Breast epithelium (tissue), 3 donors: ENCODE data around the gene SPATA1.
"Not testable (repeated sequence)": the region's sequence is repeated elsewhere in the genome, so short reads cannot be mapped to it uniquely, and the experiment has no call there.

Experiments
- CTCF ChIP-seq, 3 donors: fragments of 450-650 bp; IDR thresholded peaks; one replicate each; pipeline ENCODE4 v1.5.1; 2016 to 2017; ENCODE audit warnings: antibody characterized with exemption in 3 of 3, mild to moderate bottlenecking in 3 of 3, moderate library complexity in 3 of 3
- POLR2A ChIP-seq: fragments of 450-650 bp; IDR thresholded peaks from one replicate; pipeline ENCODE4 v1.6.1; 2016; ENCODE audit warnings: antibody characterized with exemption, mild to moderate bottlenecking, moderate library complexity
- POLR2AphosphoS5 ChIP-seq, 3 donors: sonication (generic); formaldehyde crosslinking; IDR thresholded peaks; one replicate each; pipeline ENCODE4 v1.6.1; 2017; ENCODE audit warnings: antibody characterized with exemption in 3 of 3

GRCh38 chr1:84507887-84508286, 1.7 kb downstream of the SPATA1 start:
- TF ChIP-seq POLR2AphosphoS5 (IDR thresholded peaks at IDR 0.05); CTCF (IDR thresholded peaks at IDR 0.05); POLR2A: not testable (repeated sequence)
